ENCODE results near the gene RSPH6A.

RSPH6A gene

GRCh38 chr19:45825263-45825605, 10.1 kb upstream of the RSPH6A start:
- no peak for DNase-seq (ENCODE audit: low read depth)

- DNase-seq (ENCODE audit: low read depth): no peak
Measured at GRCh38 chr19:45824531-45825262, 9.6 kb upstream of the RSPH6A start.

- DNase-seq (ENCODE audit: low read depth): no peak
Measured at GRCh38 chr19:45824041-45824471, 8.9 kb upstream of the RSPH6A start.

- DNase-seq (ENCODE audit: low read depth): no peak
Measured at GRCh38 chr19:45823182-45823581, 8.1 kb upstream of the RSPH6A start.

- DNase-seq (ENCODE audit: low read depth): no peak
Measured at GRCh38 chr19:45822716-45823115, 7.6 kb upstream of the RSPH6A start.

GRCh38 chr19:45821570-45821969, 6.5 kb upstream of the RSPH6A start:
- no peak for DNase-seq (ENCODE audit: low read depth)

- DNase-seq (ENCODE audit: low read depth): no peak
Measured at GRCh38 chr19:45821103-45821521, 6.0 kb upstream of the RSPH6A start.

GRCh38 chr19:45820413-45821102, 5.5 kb upstream of the RSPH6A start:
- no peak for DNase-seq (ENCODE audit: low read depth)

- no peak for DNase-seq (ENCODE audit: low read depth)
Measured at GRCh38 chr19:45819769-45820168, 4.7 kb upstream of the RSPH6A start.

- DNase-seq (ENCODE audit: low read depth): no peak
Measured at GRCh38 chr19:45817725-45818301, 2.7 kb upstream of the RSPH6A start.

- DNase-seq (ENCODE audit: low read depth): peak; percentile 91
Measured at GRCh38 chr19:45817010-45817724, 2.1 kb upstream of the RSPH6A start.

GRCh38 chr19:45816236-45817009, 1.3 kb upstream of the RSPH6A start:
- no peak for DNase-seq (ENCODE audit: low read depth)

GRCh38 chr19:45815481-45816216, 541 bp upstream of the RSPH6A start:
- no peak for DNase-seq (ENCODE audit: low read depth)

- DNase-seq (ENCODE audit: low read depth): no peak
Measured at GRCh38 chr19:45814166-45814780, 835 bp downstream of the RSPH6A start.

GRCh38 chr19:45812297-45812696, 2.8 kb downstream of the RSPH6A start:
- no peak for DNase-seq (ENCODE audit: low read depth)

- no peak for DNase-seq (ENCODE audit: low read depth)
Measured at GRCh38 chr19:45809643-45810159, 5.4 kb downstream of the RSPH6A start.

GRCh38 chr19:45805719-45806118, 9.4 kb downstream of the RSPH6A start:
- DNase-seq (ENCODE audit: low read depth): no peak

- DNase-seq (ENCODE audit: low read depth): no peak
Measured at GRCh38 chr19:45804959-45805230, 10.2 kb downstream of the RSPH6A start.

GRCh38 chr19:45804140-45804958, 10.8 kb downstream of the RSPH6A start:
- no peak for DNase-seq (ENCODE audit: low read depth)

- DNase-seq (ENCODE audit: low read depth): no peak
Measured at GRCh38 chr19:45801603-45802175, 13.4 kb downstream of the RSPH6A start.

All from activated T-helper 1 cell treated with Interleukin-2 at 50 U/mL for 16 hours (primary cell).